Measurements from ENCODE around the gene EVA1C. TPM values are rescaled to one million over a fixed set of nuclear protein-coding genes. Genes with fewer than 3 reads are reported as not detected.

The EVA1C gene
- total RNA-seq, 6 donors from 2014 or later = 40.2 to 75.6 (median 55.7) TPM

- no peaks in the 10 kb centered on the region for H3K27me3 ChIP-seq
- ATAC-seq (ENCODE audit: low FRiP score in 2 of 2) (peak in 1 of 2 donors; percentile 33), DNase-seq (no peak)
- H3K4me3 ChIP-seq = no peak overlapping the region
- H3K36me3 ChIP-seq = peaks cover 0 to 56% (median 7%) of the 10 kb centered on the region in 4 donors
- H3K4me1 ChIP-seq = peaks cover 7 to 21% (median 13%) of the 10 kb centered on the region in 4 donors
- no peaks in the 10 kb centered on the region for H3K9me3 ChIP-seq
- H3K27ac ChIP-seq = peak overlapping the region in 3 of 4 donors; percentile 68 to 75 (median 74)
- TF ChIP-seq POLR2AphosphoS5 (IDR thresholded peaks at IDR 0.05) (no peak), POLR2A (IDR thresholded peaks at IDR 0.05) (no peak), CTCF (IDR thresholded peaks at IDR 0.05) (no peak), EP300 (IDR thresholded peaks at IDR 0.05) (no peak)
- 37 to 39% methylated on average over 3 of the region's 3 CpGs for WGBS, 2 donors
Observed at GRCh38 chr21:32372755-32373154, 39.8 kb upstream of the EVA1C start.

DNA sequence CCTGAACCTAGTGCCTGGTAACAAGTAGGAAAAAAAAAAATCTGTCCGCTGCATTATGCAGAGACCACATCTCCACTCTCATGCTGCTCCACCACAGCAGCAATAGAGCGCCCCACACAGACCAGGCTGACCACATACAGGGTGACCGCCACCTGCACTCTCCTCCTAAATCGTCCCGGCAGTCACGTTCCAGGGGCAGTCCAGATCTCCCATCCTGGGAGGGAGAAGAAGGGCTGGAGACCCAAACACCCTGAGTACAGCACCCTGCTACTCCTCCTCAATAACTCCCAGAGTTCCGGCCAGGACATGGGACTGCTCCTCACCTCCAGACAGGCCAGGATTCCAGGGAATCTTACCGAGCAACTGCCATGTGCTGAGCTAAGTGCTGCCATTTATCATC, 35.0 kb upstream of the EVA1C start:
- WGBS, 2 donors = 91 to 95% methylated on average over 8 of the region's 8 CpGs
- H3K36me3 ChIP-seq = peaks cover 2 to 62% (median 10%) of the 10 kb centered on the region in 4 donors
- H3K27me3 ChIP-seq = no peaks in the 10 kb centered on the region
- H3K27ac ChIP-seq = no peak overlapping the region
- no peaks in the 10 kb centered on the region for H3K9me3 ChIP-seq
- no peak for TF ChIP-seq EP300 (IDR thresholded peaks at IDR 0.05)
- TF ChIP-seq POLR2A (IDR thresholded peaks at IDR 0.05) = no peak
- no peak for TF ChIP-seq CTCF (IDR thresholded peaks at IDR 0.05)
- no peak for ATAC-seq (ENCODE audit: low FRiP score in 2 of 2)
- H3K4me3 ChIP-seq = no peak overlapping the region
- no peak for DNase-seq
- peaks cover under 1 to 7% (median 3%) of the 10 kb centered on the region in 4 donors for H3K4me1 ChIP-seq

GRCh38 chr21:32377991-32378390, 34.5 kb upstream of the EVA1C start:
- ATAC-seq (ENCODE audit: low FRiP score in 2 of 2) (no peak), DNase-seq (no peak)
- Histone ChIP-seq H3K4me1 (peaks cover 0 to 2% (median 0%) of the 10 kb centered on the region in 4 donors), H3K27ac (no peak overlapping the region), H3K27me3 (no peaks in the 10 kb centered on the region), H3K36me3 (peaks cover 7 to 67% (median 15%) of the 10 kb centered on the region in 4 donors), H3K4me3 (no peak overlapping the region), H3K9me3 (no peaks in the 10 kb centered on the region)
- 74 to 98% methylated on average over 7 of the region's 7 CpGs for WGBS, 2 donors
- TF ChIP-seq POLR2AphosphoS5 (IDR thresholded peaks at IDR 0.05) = no peak
- TF ChIP-seq CTCF (IDR thresholded peaks at IDR 0.05) = no peak
- TF ChIP-seq EP300 (IDR thresholded peaks at IDR 0.05) = no peak
- TF ChIP-seq POLR2A (IDR thresholded peaks at IDR 0.05) = no peak

GRCh38 chr21:32378956-32379355, 33.5 kb upstream of the EVA1C start:
- DNase-seq (no peak), ATAC-seq (ENCODE audit: low FRiP score in 2 of 2) (peak in 1 of 2 donors; percentile 42)
- Histone ChIP-seq H3K9me3 (no peaks in the 10 kb centered on the region), H3K4me3 (no peak overlapping the region), H3K36me3 (peaks cover 17 to 69% (median 24%) of the 10 kb centered on the region in 4 donors), H3K27ac (no peak overlapping the region), H3K27me3 (no peaks in the 10 kb centered on the region), H3K4me1 (no peaks in the 10 kb centered on the region)
- TF ChIP-seq POLR2A (IDR thresholded peaks at IDR 0.05) (no peak), POLR2AphosphoS5 (IDR thresholded peaks at IDR 0.05) (no peak), CTCF (IDR thresholded peaks at IDR 0.05) (no peak), EP300 (IDR thresholded peaks at IDR 0.05) (no peak)
- WGBS, 2 donors = 85 to 89% methylated on average over 2 to 5 of the region's 5 CpGs

DNA sequence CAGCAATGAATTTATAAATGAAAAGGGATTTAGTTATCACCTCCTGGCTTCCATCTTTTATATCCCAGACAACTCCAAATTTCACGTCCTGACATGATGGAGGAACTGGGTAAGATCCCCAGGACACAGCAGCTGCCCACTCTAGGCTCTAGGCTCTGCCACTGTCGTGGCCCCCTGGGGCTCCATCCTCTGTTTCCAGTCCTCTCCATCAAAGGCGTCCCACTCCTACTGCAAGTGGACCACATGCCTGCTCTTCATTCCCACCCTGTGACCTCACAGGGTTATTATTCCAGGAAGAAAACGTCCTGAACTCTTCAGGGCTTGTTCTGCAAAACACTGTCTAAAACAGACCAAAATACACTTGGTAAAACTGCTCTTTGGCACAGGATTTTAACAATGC, 31.6 kb upstream of the EVA1C start:
- H3K27ac ChIP-seq = no peak overlapping the region
- WGBS, 2 donors = 77 to 81% methylated on average over 4 of the region's 4 CpGs
- H3K27me3 ChIP-seq = no peaks in the 10 kb centered on the region
- H3K4me3 ChIP-seq = no peak overlapping the region
- DNase-seq (no peak), ATAC-seq (ENCODE audit: low FRiP score in 2 of 2) (no peak)
- H3K9me3 ChIP-seq = no peaks in the 10 kb centered on the region
- no peaks in the 10 kb centered on the region for H3K4me1 ChIP-seq
- TF ChIP-seq POLR2A (IDR thresholded peaks at IDR 0.05) (no peak), EP300 (IDR thresholded peaks at IDR 0.05) (no peak), CTCF (IDR thresholded peaks at IDR 0.05) (no peak), POLR2AphosphoS5 (IDR thresholded peaks at IDR 0.05) (no peak)
- H3K36me3 ChIP-seq = peaks cover 18 to 71% (median 26%) of the 10 kb centered on the region in 4 donors

Data from upper lobe of left lung (tissue), 6 donors.